H1 (cell line): ENCODE measurements around the gene SLC52A3. TPM values are rescaled to one million over a fixed set of nuclear protein-coding genes. Genes with fewer than 3 reads are reported as not detected.
A peak's percentile ranks its signal among the peaks of the same experiment; 100 is the strongest.

ENCODE experiments used
- CTCF ChIA-PET: fragments of 300-600 bp; sonication (Branson Sonifier 250); formaldehyde crosslinking; loops from one replicate; lab custom pipeline; 2021; ENCODE audit not compliant: partially characterized antibody; lab: Charles Lee
- POLR2A ChIA-PET: fragments of 300-600 bp; sonication (Branson Sonifier 250); formaldehyde crosslinking; loops from one replicate; lab custom pipeline; 2021; ENCODE audit warnings: inconsistent platforms; ENCODE audit not compliant: partially characterized antibody; lab: Charles Lee
- DNase-seq, 2 experiments: peaks; one replicate each; pipeline versions ENCODE4 v3.0.0 to v3.0.0-alpha.2; 2010 to 2022; ENCODE audit warnings: low spot score in 2 of 2, low read depth in 1 of 2, mixed read lengths in 1 of 2
- FAIRE-seq: peaks from 2 replicates; lab custom pipeline; 2011; peaks lifted over from hg19 to GRCh38; lab: Jason Lieb, UNC
- H2AFZ ChIP-seq: 2 replicates; pipeline ENCODE4 v1.8.1; 2012; ENCODE audit warnings: low read length, inconsistent platforms
- H2AK5ac ChIP-seq: 2 replicates; pipeline ENCODE4 v1.6.1; 2013; ENCODE audit warnings: low read depth, low read length
- H2BK120ac ChIP-seq: replicated peaks from 2 replicates; pipeline ENCODE3; 2013; ENCODE audit warnings: low read depth, low read length, inconsistent platforms
- H2BK12ac ChIP-seq: 2 replicates; pipeline ENCODE4 v1.6.1; 2013; ENCODE audit warnings: low read depth, low read length
- H2BK15ac ChIP-seq: 2 replicates; pipeline ENCODE4 v1.6.1; 2013; ENCODE audit warnings: low read length
- H2BK20ac ChIP-seq: 2 replicates; pipeline ENCODE4 v1.6.1; 2013; ENCODE audit warnings: low read length
- H2BK5ac ChIP-seq: 2 replicates; pipeline ENCODE4 v1.6.1; 2013; ENCODE audit warnings: low read depth, low read length
- H3K14ac ChIP-seq: 2 replicates; pipeline ENCODE4 v1.6.1; 2013; ENCODE audit warnings: inconsistent platforms; ENCODE audit not compliant: insufficient read length
- H3K18ac ChIP-seq: 2 replicates; pipeline ENCODE4 v1.6.1; 2013; ENCODE audit warnings: low read length; ENCODE audit errors: extremely low read depth
- H3K23ac ChIP-seq: 2 replicates; pipeline ENCODE4 v1.6.1; 2013; ENCODE audit warnings: inconsistent platforms; ENCODE audit not compliant: insufficient read length
- H3K23me2 ChIP-seq: 2 replicates; pipeline ENCODE4 v1.6.1; 2013; ENCODE audit warnings: low read depth, low read length
- H3K27ac ChIP-seq: 2 replicates; pipeline ENCODE4 v1.6.1; 2011; ENCODE audit warnings: low read depth, low read length, inconsistent platforms
- H3K27me3 ChIP-seq, 4 experiments: replicated peaks in 1 of 4; 1 replicate in 1 of 4; 2 replicates in 3 of 4; pipeline versions ENCODE4 v1.6.1 to v1.8.1; 2011 to 2013; ENCODE audit warnings: low read length in 3 of 4, mild to moderate bottlenecking in 3 of 4, inconsistent platforms in 2 of 4, mixed read lengths in 2 of 4, moderate library complexity in 1 of 4; ENCODE audit not compliant: control insufficient read depth in 3 of 4, insufficient read depth in 3 of 4; ENCODE audit errors: extremely low read depth in 1 of 4
- H3K36me3 ChIP-seq, 4 experiments: 2 replicates each; pipeline versions ENCODE4 v1.6.1 to v1.8.1; 2011 to 2013; ENCODE audit warnings: mild to moderate bottlenecking in 4 of 4, low read length in 3 of 4, moderate library complexity in 2 of 4, control low read depth in 1 of 4, inconsistent platforms in 1 of 4; ENCODE audit not compliant: insufficient read depth in 4 of 4, control insufficient read depth in 2 of 4
- H3K4ac ChIP-seq: replicated peaks from 2 replicates; pipeline ENCODE3; 2013; ENCODE audit warnings: low read length, low read depth, mixed read lengths, inconsistent platforms; ENCODE audit not compliant: insufficient read length
- H3K4me1 ChIP-seq, 4 experiments: replicated peaks in 1 of 4; 1 replicate in 1 of 4; 2 replicates in 3 of 4; pipeline versions ENCODE4 v1.6.1 to v1.8.1; 2011 to 2013; ENCODE audit warnings: low read length in 3 of 4, inconsistent platforms in 2 of 4, mixed read lengths in 1 of 4; ENCODE audit not compliant: insufficient read depth in 4 of 4, control insufficient read depth in 3 of 4
- H3K4me2 ChIP-seq, 2 experiments: 2 replicates each; pipeline versions ENCODE4 v1.6.1 to v1.8.1; 2011 to 2013; ENCODE audit warnings: low read depth in 2 of 2, low read length in 2 of 2, control low read depth in 1 of 2, inconsistent platforms in 1 of 2, mild to moderate bottlenecking in 1 of 2; ENCODE audit not compliant: insufficient read depth in 1 of 2
- H3K4me3 ChIP-seq, 4 experiments: fragments of 200-600, 300-600 bp in 1 of 4; sonication (generic), shearing (Covaris generic), sonication (Bioruptor Twin) in 1 of 4; 2 replicates each; pipeline versions ENCODE4 v1.5.1 to v1.8.1; 2011 to 2016; ENCODE audit warnings: low read length in 4 of 4, low read depth in 3 of 4, control low read depth in 2 of 4, inconsistent platforms in 2 of 4, mild to moderate bottlenecking in 2 of 4, mixed read lengths in 1 of 4, moderate library complexity in 1 of 4; ENCODE audit not compliant: insufficient read depth in 2 of 4; ENCODE audit errors: extremely low read depth in 1 of 4
- H3K56ac ChIP-seq: replicated peaks from 2 replicates; pipeline ENCODE3; 2013; ENCODE audit warnings: low read depth, mild to moderate bottlenecking, mixed read lengths, low read length, inconsistent platforms; ENCODE audit not compliant: insufficient read length
- H3K79me1 ChIP-seq: 2 replicates; pipeline ENCODE4 v1.6.1; 2013; ENCODE audit warnings: low read depth, low read length, control low read depth
- H3K79me2 ChIP-seq, 2 experiments: 2 replicates each; pipeline versions ENCODE4 v1.6.1 to v1.8.1; 2012 to 2013; ENCODE audit warnings: low read length in 2 of 2, mild to moderate bottlenecking in 2 of 2, inconsistent platforms in 1 of 2; ENCODE audit not compliant: insufficient read depth in 2 of 2, control insufficient read depth in 1 of 2
- H3K9ac ChIP-seq, 4 experiments: replicated peaks in 1 of 4; 1 replicate in 1 of 4; 2 replicates in 3 of 4; pipeline versions ENCODE4 v1.6.1 to v1.8.1; 2011 to 2013; ENCODE audit warnings: low read depth in 3 of 4, low read length in 3 of 4, control low read depth in 2 of 4, mild to moderate bottlenecking in 2 of 4, moderate library complexity in 2 of 4, inconsistent platforms in 1 of 4; ENCODE audit errors: extremely low read depth in 1 of 4
- H3K9me3 ChIP-seq, 2 experiments: 2 replicates each; pipeline versions ENCODE4 v1.6.1 to v1.8.1; 2012 to 2013; ENCODE audit warnings: mild to moderate bottlenecking in 2 of 2, moderate library complexity in 2 of 2, control low read depth in 1 of 2, inconsistent platforms in 1 of 2, low read depth in 1 of 2, low read length in 1 of 2, mixed read lengths in 1 of 2; ENCODE audit not compliant: insufficient read depth in 2 of 2
- H4K20me1 ChIP-seq, 2 experiments: replicated peaks in 1 of 2; 2 replicates each; pipeline versions ENCODE3 to v1.8.1; 2011 to 2013; ENCODE audit warnings: inconsistent platforms in 2 of 2, low read length in 2 of 2, mild to moderate bottlenecking in 1 of 2; ENCODE audit not compliant: insufficient read depth in 2 of 2, control insufficient read depth in 1 of 2
- H4K5ac ChIP-seq: 2 replicates; pipeline ENCODE4 v1.6.1; 2013; ENCODE audit warnings: low read length, low read depth, mixed read lengths, inconsistent platforms; ENCODE audit not compliant: insufficient read length
- H4K8ac ChIP-seq: 2 replicates; pipeline ENCODE4 v1.8.0; 2013; ENCODE audit warnings: mild to moderate bottlenecking, moderate library complexity, low read length, inconsistent platforms; ENCODE audit not compliant: insufficient read depth; ENCODE audit errors: extremely low read depth
- H4K91ac ChIP-seq: replicated peaks from 2 replicates; pipeline ENCODE3; 2013; ENCODE audit warnings: low read length, mixed read lengths, inconsistent platforms; ENCODE audit not compliant: insufficient read length
- ASH2L ChIP-seq: fragments of 200-600, 300-600 bp; sonication (generic); IDR thresholded peaks from one replicate; pipeline ENCODE4 v1.7.1; 2017; ENCODE audit warnings: low read length
- ATF3 ChIP-seq: IDR thresholded peaks from 2 replicates; pipeline ENCODE4 v1.6.1; 2011; ENCODE audit warnings: low read depth, mild to moderate bottlenecking, low read length; ENCODE audit not compliant: insufficient read depth
- EP300 ChIP-seq, 2 experiments: IDR thresholded peaks; 1 replicate in 1 of 2; 2 replicates in 1 of 2; pipeline ENCODE4 v1.6.1; 2011 to 2012; ENCODE audit warnings: low read depth in 2 of 2, low read length in 2 of 2, mild to moderate bottlenecking in 2 of 2, borderline replicate concordance in 1 of 2, inconsistent platforms in 1 of 2, moderate library complexity in 1 of 2
- KDM1A ChIP-seq: fragments of 200-600, 300-600 bp; sonication (generic); IDR thresholded peaks from 2 replicates; pipeline ENCODE4 v1.7.1; 2016; ENCODE audit warnings: mild to moderate bottlenecking, low read length, borderline replicate concordance
- SP2 ChIP-seq: IDR thresholded peaks from 2 replicates; pipeline ENCODE4 v1.6.1; 2012; ENCODE audit warnings: mild to moderate bottlenecking, low read length, inconsistent platforms
- SUZ12 ChIP-seq: fragments of 200-600 bp; sonication (generic); IDR thresholded peaks from 2 replicates; pipeline ENCODE4 v1.6.1; 2012; ENCODE audit warnings: mild to moderate bottlenecking, inconsistent platforms, low read length, moderate library complexity, mixed read lengths
- WGBS, 2 experiments: shearing (Covaris generic) in 1 of 2; methylation state at CpG; one replicate each; pipeline versions ENCODE4 v1.1.6 to v1.1.7; 2013 to 2015; ENCODE audit warnings: low lambda C conversion rate in 2 of 2, mixed read lengths in 2 of 2, inconsistent platforms in 1 of 2, low coverage in 1 of 2, missing lambda C conversion rate in 1 of 2; ENCODE audit not compliant: insufficient replicate concordance in 2 of 2, insufficient coverage in 1 of 2, insufficient read length in 1 of 2; ENCODE audit errors: extremely low coverage in 1 of 2, missing lambda C conversion rate in 1 of 2; 5-methylcytosine and 5-hydroxymethylcytosine counted together
- polyA plus RNA-seq, 7 experiments: library from polyadenylated mRNA; depleted of rRNA in 3 of 7; stranded (reverse) in 5 of 7; unstranded in 2 of 7; fragments of >200 nt in 5 of 7; fragments of 200-250 nt in 2 of 7; gene quantifications; 1 replicate in 5 of 7; 2 replicates in 1 of 7; 4 replicates in 1 of 7; pipeline versions ENCODE4 v1.2.1 to v1.2.3, GENCODE V29; 2011 to 2013; ENCODE audit warnings: missing spikeins in 2 of 7, mixed read lengths in 2 of 7
- total RNA-seq: library from RNA; stranded (reverse); fragmentation: NEBNext Ultra II Directional; extraction: Animal tissue kit (Norgen Biotek cat#: 25700); gene quantifications from 2 replicates; pipeline ENCODE4 v1.2.1, GENCODE V29; 2021

Gene SLC52A3
- total and polyA plus RNA-seq, 2 of the 8 experiments (the other 6 are each of a cell fraction or from before 2014, with no cell fraction given) = 2.3 to 4.2 TPM

GRCh38 chr20:726160-726559 is 42.1 kb downstream of the SLC52A3 start:
- H3K14ac ChIP-seq = no peak overlapping the region
- CTCF ChIA-PET = interaction anchor here (1.0 to 4.1 kb wide), 9 partner anchors 10 to 208 kb away, joined by 3 to 15 read pairs (median 5); partner anchors contain the start of gene SCRT2
- no peak overlapping the region for H3K27ac ChIP-seq

More at GRCh38 chr20:726160-726559, 42.1 kb downstream of the SLC52A3 start:
- FAIRE-seq (no peak), DNase-seq (no peak)
- Histone ChIP-seq H3K18ac (no peak overlapping the region), H3K4me3 (no peak overlapping the region), H4K8ac (no peak overlapping the region), H4K91ac (no peak overlapping the region), H2AK5ac (no peak overlapping the region), H2BK20ac (no peak overlapping the region), H4K5ac (no peak overlapping the region), H3K27me3 (peaks cover 0 to 12% (median 9%) of the 10 kb centered on the region in 4 experiments; a peak in 6 of 7 replicates), H2BK120ac (no peak overlapping the region), H3K36me3 (no peaks in the 10 kb centered on the region), H3K4me2 (no peak overlapping the region), H3K23me2 (no peaks in the 10 kb centered on the region), H3K79me1 (no peaks in the 10 kb centered on the region), H2BK12ac (peak overlapping the region; percentile 17; the same call in 1 of the 2 replicates), H2AFZ (no peak overlapping the region), H3K9ac (no peak overlapping the region), H2BK5ac (no peak overlapping the region), H3K79me2 (no peaks in the 10 kb centered on the region), H4K20me1 (peaks cover 0 to 3% of the 10 kb centered on the region in 2 experiments), H3K4me1 (peaks cover 0 to 4% (median 2%) of the 10 kb centered on the region in 4 experiments; a peak in 4 of 7 replicates), H2BK15ac (no peak overlapping the region), H3K4ac (no peak overlapping the region), H3K9me3 (no peaks in the 10 kb centered on the region), H3K56ac (no peak overlapping the region), H3K23ac (no peak overlapping the region)
- POLR2A ChIA-PET = interaction anchor here (0.8 to 1.5 kb wide), 2 partner anchors 84 to 184 kb away, joined by 3 to 4 read pairs; no protein-coding TSS in a partner anchor
- 90% methylated on average over 4 of the region's 4 CpGs; no CpG with 5 or more reads in 1 of the 2 experiments for WGBS, 2 experiments
- TF ChIP-seq KDM1A (no peak), EP300 (IDR thresholded peaks at IDR 0.05; ENCODE audit: borderline replicate concordance in 1 of 2, low read depth in 2 of 2, low read length in 2 of 2) (no peak), ATF3 (no peak), SP2 (no peak), SUZ12 (no peak), ASH2L (no peak)
